COR-L47 (cell line): ENCODE measurements around the gene MACROD1.

Source experiments
- DNase-seq: peaks from one replicate; lab custom pipeline; 2025; lab: John Stamatoyannopoulos, UW

Gene MACROD1

DNA sequence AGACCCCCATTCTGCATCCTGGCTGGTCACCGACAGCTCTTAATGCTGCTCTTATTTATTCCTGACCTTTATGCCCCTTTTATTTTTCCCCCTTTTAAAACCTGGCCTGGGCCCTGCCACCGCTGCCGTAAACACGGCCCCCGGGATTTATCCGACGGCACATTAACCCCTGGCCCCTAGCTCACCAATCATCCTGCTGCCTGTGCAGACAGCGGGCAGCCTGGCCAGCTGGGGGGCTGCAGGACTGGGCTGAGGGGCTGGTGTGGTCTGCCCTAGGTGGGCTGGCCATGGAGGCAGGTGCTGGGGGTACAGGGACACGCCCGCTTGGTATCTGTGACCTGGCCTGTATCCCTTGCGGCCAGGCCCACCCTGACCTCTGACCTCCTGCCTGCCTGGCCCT lies 151.6 kb downstream of the MACROD1 start:
- DNase-seq = no peak

DNA sequence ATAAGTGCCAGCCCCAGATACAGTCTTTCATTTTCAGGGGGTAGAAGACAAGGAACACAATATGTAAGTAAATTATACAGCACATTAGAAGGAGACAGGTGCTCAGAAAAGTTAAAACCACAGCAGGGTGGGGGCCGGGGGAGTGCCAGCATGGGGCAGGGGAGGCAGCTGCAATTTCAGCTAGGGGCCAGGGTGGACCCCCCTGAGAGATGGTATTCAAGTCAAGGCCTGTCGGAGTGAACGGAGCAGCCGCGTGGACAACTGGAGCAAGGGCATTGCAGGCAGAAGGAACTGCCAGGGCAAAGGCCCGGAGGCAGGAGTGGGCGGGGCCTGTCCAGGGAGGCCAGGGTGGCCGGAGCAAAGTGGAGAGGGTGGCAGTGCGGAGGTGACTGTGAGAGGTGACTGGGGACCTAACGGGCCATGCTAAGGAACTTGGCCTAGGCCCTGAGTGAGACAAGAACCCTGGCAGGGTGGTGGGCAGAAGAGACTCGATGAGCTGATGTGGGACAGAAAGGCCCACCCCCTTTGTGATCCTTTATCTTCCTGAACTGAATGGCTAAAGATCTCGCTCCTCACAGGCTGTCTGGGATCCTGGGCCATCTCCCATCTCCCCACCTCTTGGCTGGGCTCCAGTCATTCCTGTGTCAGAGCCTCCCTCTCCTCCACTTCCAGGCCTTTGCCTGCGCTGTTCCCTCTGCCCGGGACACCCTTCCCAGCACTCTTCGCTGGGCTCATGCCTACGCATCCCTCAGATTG lies 152.6 kb downstream of the MACROD1 start:
- DNase-seq = no peak

DNA sequence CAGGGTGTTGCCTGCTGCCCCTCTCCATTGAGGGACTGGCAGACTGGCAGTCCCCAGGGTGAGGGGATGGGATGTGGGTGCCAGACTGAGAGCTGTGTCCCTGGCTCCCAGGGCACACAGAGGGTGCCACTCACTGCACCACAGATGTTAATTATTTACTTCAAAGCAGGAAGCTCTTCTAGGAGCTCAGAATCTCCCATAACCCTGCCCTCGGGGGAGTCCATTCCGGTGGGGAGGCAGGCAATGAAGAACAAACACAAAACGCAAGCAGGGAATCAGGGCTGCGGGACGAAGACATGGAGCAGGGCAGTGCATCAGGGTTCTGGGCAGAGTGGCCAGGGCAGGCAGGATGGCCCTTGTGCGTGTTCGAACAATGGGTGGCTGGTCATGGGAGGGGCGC lies 154.5 kb downstream of the MACROD1 start:
- no peak for DNase-seq

- DNase-seq = no peak
Observed at GRCh38 chr11:64010783-64011182, 155.1 kb downstream of the MACROD1 start.

- DNase-seq = no peak
Observed at GRCh38 chr11:64009710-64010109, 156.2 kb downstream of the MACROD1 start.

DNA sequence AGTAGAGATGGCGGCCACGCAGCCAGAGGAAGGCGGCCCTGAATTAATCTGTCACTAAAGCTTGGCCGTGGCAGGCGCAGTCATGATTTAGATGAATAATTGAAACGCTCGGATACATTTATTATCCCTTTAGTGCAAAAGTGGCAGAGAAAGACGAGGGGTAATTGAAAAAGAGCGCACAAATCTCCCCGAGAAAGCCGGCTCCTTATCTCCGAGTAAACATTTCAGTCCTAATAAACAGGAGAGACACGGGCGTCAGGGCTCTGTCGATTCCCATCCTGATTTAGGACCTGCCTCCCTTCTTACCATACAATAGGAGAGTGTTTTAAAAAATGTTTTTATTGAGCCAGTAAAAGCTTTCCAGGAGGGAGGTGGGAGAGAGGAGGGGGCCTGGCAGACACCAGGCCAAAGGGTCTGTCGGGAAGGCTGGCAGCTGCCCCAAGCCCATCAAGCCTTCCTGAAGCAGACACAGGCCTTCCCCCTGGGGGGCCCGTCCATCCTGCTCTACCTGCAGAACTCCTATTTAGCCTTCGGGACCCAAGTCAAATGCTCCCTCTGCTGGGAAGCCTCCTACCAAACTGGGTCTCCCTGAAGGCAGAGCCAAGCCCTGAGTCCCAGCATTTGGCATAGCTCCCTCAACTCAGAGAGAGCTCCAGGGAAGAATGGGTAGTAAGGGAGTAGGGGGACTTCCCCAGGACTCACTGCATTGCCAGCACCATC lies 156.8 kb downstream of the MACROD1 start:
- no peak for DNase-seq

GRCh38 chr11:64008283-64008913 lies 157.5 kb downstream of the MACROD1 start:
- no peak for DNase-seq

DNA sequence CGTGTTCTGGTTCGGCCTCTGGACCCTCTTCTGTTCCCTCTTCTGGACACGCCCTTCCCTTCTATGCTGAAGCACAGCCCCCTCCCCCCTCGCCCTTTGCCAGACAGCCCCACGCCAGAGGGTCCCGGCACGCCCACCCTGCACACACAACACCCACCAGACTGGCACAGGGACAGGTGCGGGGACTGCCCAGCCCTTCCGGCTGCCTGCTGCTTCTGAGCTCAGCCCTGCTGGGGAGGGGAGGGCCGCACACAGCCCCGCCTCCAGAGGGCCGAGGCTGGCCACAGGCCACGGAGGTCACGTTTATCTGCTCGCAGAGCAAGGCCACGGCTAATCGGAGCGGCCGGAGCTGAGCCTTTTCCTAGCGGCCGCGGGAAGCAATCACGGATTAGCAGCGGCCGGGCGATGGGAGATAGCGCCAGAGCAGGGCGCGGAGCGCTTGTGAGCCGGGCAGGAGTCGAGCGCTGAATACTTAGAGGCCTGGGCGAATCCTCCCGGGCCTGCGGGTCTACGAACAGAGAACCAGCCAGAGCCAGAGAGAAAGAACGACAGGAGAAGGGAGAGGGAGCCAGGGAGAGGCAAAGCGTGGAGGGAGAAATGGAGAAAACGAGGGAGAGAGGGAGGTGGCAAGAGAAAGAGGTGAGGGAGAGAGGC lies 158.2 kb downstream of the MACROD1 start:
- DNase-seq = no peak

- DNase-seq = no peak
Observed at GRCh38 chr11:64007160-64007628, 158.7 kb downstream of the MACROD1 start.

DNA sequence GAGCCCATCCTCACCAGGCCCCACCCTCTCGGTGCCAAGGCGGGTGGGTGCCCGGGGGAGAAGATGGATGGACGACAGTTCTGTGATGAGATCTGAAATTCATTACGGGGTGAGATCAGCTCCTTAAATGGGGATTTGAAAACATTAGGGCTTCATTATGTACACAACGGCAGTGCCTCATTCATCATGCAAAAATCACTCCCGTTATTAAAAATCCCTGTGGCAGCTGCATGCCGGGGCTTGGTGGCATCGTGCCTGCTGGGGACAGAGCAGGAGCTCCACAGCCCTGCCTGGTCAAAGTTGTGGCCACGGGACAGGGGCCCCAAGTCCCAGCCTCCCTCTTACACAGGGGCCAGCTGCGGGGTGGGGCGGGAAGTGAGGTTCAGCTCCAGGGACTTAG lies 159.5 kb downstream of the MACROD1 start:
- DNase-seq = no peak

GRCh38 chr11:64005691-64006090 lies 160.2 kb downstream of the MACROD1 start:
- DNase-seq = no peak

GRCh38 chr11:64004590-64004984 lies 161.3 kb downstream of the MACROD1 start:
- no peak for DNase-seq

DNA sequence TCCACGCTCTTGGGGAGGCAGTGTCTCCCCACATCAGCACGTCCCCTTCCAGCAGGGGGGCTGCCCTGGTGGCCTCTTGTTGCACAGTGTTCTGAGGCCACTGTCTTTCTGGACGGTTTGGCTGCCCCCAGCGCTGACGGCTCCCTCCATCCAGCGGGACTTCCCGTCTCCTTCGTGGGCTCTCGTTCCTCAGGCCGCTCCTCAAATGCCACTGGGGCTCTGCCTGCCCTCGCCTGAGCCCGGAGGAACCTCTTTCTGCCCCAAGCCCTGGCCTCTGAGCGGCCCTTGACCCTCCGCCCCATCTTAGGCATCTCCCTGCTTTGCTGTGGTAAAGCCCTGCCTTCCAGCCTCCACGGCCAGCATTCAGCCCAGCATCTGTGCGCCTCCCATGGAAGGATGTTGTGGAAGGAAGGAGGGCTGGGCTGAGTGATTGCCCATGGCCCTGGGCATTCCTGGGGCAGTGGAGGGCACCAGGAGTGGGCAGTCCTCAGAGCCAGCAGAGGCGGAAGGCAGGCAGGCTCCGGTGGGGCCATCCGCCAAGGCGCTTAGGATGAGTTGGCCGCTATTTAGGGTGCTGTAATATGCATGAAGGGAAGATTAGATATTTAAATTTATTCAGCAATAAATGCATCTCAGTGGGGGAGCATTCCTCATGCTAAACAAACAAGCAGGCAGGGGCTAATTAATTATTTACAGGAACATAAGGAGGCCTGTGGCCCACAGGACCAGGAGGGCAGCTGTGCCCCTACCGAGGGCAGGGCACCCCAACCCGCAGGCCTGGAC lies 161.9 kb downstream of the MACROD1 start:
- no peak for DNase-seq

DNA sequence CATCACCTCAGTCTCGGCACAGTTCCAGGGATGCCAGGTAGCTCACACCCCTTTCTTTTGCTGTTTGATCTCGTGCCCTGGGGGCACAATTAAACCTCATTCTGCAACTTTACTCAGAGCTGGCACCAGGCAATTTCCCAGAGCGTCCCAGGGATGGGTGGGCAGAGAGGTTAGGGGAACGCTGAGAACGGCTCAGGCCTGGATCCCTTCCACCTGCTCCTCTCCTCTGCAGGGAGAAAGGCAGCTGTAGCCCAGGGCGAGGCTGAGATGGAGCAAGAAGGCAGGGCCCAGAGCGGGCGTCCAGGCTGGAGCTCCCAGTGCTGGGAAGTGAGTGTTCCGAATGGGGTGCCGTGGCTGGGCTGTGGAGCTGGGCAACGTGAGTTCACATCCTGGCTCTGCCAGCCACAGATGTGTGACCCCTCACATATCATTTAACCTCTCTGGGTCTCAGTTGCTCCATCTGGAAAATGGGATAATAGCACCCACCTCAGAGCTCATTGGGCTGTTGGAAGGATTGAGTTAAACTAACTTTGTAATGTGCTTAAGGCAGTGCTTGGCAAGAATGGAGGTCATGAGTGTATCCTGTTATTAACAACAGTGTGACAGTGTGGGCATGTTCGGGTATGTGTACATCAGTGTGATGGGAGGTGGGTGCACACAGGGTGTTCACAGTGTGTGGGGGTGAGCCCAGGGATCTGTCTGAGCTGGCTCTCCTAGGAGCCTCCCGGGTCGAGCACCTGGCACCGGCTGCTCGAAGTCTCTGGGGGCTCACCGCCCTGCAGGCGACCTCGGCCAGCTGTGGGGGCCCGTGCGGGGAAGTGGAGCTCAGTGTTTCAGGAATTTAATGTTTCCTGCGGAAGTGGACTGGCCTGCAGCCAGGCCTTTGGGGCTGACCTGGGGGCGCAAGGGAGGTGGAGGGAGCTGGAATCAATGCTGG lies 164.2 kb downstream of the MACROD1 start:
- DNase-seq = no peak

DNA sequence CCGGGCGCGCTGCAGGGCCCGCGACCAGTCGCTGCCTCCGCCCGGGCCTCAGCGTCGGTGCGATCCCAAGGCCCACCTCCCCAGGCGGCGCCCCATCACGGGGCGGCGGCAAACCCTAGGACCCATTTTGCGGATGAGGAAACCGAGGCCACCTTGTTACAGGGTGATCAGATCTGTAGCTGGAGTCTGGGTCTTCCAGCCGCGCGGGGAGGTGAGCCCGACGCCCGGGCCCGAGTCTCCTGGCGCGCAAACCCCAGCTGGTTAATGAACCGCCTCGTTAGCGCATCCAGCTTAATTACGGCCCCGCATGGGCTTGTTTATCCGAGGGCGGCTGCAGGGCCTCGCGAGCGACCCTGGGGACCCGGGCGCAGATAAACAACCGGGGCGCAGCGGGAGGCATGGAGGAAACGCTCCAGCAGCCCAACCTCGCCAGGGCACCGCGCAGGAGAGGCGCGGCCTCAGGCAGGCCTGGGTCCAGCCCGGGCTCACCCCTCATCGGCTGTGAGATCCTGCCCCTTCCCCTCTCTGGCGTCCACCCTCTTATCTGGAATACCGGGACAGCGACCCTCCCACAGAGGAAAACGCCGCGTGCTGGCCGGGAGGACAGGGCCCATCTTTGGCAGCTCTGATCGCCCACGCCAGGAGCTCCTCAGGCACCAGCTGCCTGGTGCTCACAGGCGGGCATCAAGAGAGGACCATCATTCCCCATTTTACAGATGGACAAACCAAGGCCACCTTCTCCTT lies 165.0 kb downstream of the MACROD1 start:
- DNase-seq = no peak

DNA sequence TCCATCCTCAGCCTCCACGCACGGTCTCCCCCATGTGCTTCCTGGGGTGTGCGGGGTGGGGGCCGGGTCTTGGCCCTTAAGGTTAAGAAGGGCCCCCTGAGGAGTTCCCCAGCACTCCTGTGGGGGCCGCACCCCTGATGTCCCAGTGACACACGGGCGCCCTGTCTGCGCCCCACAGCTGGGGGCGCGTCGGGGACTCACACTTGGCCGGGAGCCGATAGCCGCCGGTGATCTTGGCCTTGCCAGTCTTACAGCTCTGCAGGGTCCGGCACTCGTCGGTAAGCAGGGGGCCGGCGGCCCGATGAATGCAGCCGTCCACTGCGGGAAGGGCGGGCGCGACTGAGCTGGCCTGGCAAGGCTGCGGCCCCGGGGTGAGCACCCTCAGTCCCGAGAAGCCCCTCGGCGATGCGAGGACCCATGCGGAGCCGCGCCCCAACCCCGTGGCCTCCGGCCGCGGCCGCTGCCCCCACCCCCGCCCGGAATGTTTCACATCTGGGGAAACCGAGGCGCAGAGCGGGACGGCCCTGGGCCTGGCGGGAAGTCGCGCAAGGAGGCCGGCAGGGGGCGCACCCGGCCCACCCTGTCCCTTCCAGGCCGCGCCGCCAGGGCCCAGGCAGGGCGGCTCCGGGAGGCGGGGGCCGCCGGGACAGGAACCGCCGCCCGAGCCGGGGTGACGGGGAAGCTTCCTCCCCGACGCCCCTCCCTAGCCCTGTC lies 165.7 kb downstream of the MACROD1 start:
- DNase-seq = no peak

- no peak for DNase-seq
Observed at GRCh38 chr11:63999349-64000025, 166.4 kb downstream of the MACROD1 start.

DNA sequence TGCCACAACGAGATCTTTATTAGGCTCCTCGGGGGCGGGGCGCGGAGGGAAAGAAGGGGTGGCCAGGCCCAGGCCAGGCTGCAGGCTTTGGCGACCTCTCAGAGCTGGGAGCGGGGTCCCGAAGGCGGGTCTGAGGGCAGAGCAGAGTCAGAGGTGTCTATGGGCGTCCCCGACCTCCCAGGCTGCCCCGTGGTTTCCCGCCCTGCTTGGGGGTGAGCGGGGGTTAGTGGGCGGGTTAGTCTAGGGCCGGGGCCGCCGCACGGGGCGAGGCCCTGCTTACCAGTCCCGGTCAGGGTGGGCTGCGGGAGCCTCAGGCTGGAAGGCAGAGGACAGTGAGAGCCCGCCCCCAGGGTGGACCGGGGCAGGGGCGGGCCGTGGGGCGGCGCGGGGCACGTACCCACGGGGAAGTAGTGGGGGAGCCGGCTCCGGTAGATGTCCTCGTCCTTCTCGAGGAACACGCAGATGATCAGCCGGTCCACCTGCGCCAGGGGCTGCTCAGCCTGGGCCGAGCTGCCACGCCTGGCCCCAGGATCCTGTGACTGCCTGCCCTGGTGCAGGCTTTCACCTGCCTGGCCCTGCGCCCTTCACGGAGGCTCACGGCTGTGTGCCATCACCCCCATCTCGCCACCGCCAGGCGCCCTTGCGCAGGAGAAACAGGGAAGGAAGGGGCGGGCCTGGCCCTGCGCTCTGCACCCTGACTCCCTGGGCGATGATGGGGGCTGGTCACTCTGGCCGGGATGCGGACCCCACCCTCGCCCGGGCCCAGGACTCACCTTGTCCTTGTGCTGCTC lies 167.2 kb downstream of the MACROD1 start:
- no peak for DNase-seq
